Measurements from ENCODE around the gene ASCC2.

GRCh38 chr22:29758068-29758622, 79.9 kb downstream of the ASCC2 start:
- TF ChIP-seq EZH2phosphoT487 (IDR thresholded peaks at IDR 0.05; ENCODE audit: unreplicated experiment): no peak
- TF ChIP-seq, protein P1, sequence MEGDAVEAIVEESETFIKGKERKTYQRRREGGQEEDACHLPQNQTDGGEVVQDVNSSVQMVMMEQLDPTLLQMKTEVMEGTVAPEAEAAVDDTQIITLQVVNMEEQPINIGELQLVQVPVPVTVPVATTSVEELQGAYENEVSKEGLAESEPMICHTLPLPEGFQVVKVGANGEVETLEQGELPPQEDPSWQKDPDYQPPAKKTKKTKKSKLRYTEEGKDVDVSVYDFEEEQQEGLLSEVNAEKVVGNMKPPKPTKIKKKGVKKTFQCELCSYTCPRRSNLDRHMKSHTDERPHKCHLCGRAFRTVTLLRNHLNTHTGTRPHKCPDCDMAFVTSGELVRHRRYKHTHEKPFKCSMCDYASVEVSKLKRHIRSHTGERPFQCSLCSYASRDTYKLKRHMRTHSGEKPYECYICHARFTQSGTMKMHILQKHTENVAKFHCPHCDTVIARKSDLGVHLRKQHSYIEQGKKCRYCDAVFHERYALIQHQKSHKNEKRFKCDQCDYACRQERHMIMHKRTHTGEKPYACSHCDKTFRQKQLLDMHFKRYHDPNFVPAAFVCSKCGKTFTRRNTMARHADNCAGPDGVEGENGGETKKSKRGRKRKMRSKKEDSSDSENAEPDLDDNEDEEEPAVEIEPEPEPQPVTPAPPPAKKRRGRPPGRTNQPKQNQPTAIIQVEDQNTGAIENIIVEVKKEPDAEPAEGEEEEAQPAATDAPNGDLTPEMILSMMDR (conservative IDR thresholded peaks at IDR 0.05; ENCODE audit: low read depth in 2 of 2): no peak
- TF ChIP-seq EZH2 (IDR thresholded peaks at IDR 0.05; ENCODE audit: low read depth, unreplicated experiment): no peak
- no peak for TF ChIP-seq NANOG (IDR thresholded peaks at IDR 0.05; ENCODE audit: borderline replicate concordance)
- TF ChIP-seq ETS1 (IDR thresholded peaks at IDR 0.05): no peak
- no peak for TF ChIP-seq ZNF331 (CRISPR knock-in tag; IDR thresholded peaks at IDR 0.05; ENCODE audit: low read depth)
- TF ChIP-seq, protein P2, sequence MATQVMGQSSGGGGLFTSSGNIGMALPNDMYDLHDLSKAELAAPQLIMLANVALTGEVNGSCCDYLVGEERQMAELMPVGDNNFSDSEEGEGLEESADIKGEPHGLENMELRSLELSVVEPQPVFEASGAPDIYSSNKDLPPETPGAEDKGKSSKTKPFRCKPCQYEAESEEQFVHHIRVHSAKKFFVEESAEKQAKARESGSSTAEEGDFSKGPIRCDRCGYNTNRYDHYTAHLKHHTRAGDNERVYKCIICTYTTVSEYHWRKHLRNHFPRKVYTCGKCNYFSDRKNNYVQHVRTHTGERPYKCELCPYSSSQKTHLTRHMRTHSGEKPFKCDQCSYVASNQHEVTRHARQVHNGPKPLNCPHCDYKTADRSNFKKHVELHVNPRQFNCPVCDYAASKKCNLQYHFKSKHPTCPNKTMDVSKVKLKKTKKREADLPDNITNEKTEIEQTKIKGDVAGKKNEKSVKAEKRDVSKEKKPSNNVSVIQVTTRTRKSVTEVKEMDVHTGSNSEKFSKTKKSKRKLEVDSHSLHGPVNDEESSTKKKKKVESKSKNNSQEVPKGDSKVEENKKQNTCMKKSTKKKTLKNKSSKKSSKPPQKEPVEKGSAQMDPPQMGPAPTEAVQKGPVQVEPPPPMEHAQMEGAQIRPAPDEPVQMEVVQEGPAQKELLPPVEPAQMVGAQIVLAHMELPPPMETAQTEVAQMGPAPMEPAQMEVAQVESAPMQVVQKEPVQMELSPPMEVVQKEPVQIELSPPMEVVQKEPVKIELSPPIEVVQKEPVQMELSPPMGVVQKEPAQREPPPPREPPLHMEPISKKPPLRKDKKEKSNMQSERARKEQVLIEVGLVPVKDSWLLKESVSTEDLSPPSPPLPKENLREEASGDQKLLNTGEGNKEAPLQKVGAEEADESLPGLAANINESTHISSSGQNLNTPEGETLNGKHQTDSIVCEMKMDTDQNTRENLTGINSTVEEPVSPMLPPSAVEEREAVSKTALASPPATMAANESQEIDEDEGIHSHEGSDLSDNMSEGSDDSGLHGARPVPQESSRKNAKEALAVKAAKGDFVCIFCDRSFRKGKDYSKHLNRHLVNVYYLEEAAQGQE (IDR thresholded peaks at IDR 0.05; ENCODE audit: unreplicated experiment): no peak
